GM12878 (cell line): ENCODE data around the gene SLC9A8. TPM values are rescaled to one million over a fixed set of nuclear protein-coding genes. Genes with fewer than 3 reads are reported as not detected.
"Not testable (repeated sequence)": the region's sequence is repeated elsewhere in the genome, so short reads cannot be mapped to it uniquely, and the experiment has no call there.

Experiments used
- ATAC-seq: fragments of 200-7000 bp; cut with Tn5 transposase; 3 replicates; pipeline ENCODE4 v1.9.1; 2020; ENCODE audit warnings: mild to moderate bottlenecking, moderate library complexity
- BruUV-seq: library from RNA; stranded (reverse); fragments of 400-500 nt; replicated peaks from 2 replicates; lab custom pipeline; 2021; lab: Mats Ljungman, UMichigan
- CTCF ChIA-PET: fragments of 300-600 bp; sonication (Branson Sonifier 250); formaldehyde crosslinking; extraction: SDS; loops from one replicate; lab custom pipeline; 2021; ENCODE audit warnings: inconsistent platforms; lab: Yijun Ruan, JAX
- POLR2A ChIA-PET: fragments of 350-600 bp; formaldehyde crosslinking; extraction: SDS; loops from one replicate; lab custom pipeline; 2021; ENCODE audit warnings: inconsistent platforms; lab: Charles Lee
- RAD21 ChIA-PET: fragments of 300-600 bp; sonication (Branson Sonifier 250); formaldehyde crosslinking; loops from one replicate; lab custom pipeline; 2023; ENCODE audit warnings: antibody characterized with exemption; ENCODE audit not compliant: unreplicated experiment; lab: Charles Lee
- SMC1A ChIA-PET: fragments of 300-600 bp; sonication (Branson Sonifier 250); formaldehyde crosslinking; loops from one replicate; lab custom pipeline; 2023; ENCODE audit not compliant: unreplicated experiment, uncharacterized antibody; lab: Charles Lee
- DNase-seq: peaks from one replicate; pipeline ENCODE4 v3.0.0-alpha.2; 2011; ENCODE audit warnings: low read depth, low spot score
- FAIRE-seq: peaks from 3 replicates; lab custom pipeline; 2011; peaks lifted over from hg19 to GRCh38; lab: Jason Lieb, UNC
- H2AFZ ChIP-seq: 2 replicates; pipeline ENCODE4 v1.6.0; 2011; ENCODE audit warnings: low read depth, low read length, control low read depth; ENCODE audit not compliant: control insufficient read depth
- H3K27ac ChIP-seq: 2 replicates; pipeline ENCODE4 v1.5.1; 2011; ENCODE audit warnings: control low read depth; ENCODE audit not compliant: control insufficient read depth, insufficient read depth
- H3K27me3 ChIP-seq, 2 experiments: replicated peaks in 1 of 2; 2 replicates each; pipeline versions ENCODE4 v1.6.0 to v1.6.1; 2011; ENCODE audit warnings: low read length in 1 of 2; ENCODE audit not compliant: control insufficient read depth in 2 of 2, insufficient read depth in 2 of 2
- H3K36me3 ChIP-seq, 2 experiments: 2 replicates each; pipeline ENCODE4 v1.5.1; 2011; ENCODE audit warnings: low read length in 1 of 2; ENCODE audit not compliant: control insufficient read depth in 2 of 2, insufficient read depth in 2 of 2
- H3K4me1 ChIP-seq: 2 replicates; pipeline ENCODE4 v1.6.1; 2011; ENCODE audit warnings: mild to moderate bottlenecking, low read length, moderate library complexity, mixed read lengths; ENCODE audit not compliant: control insufficient read depth, insufficient read depth
- H3K4me2 ChIP-seq: 2 replicates; pipeline ENCODE4 v1.6.0; 2011; ENCODE audit warnings: control low read depth; ENCODE audit not compliant: control insufficient read depth, insufficient read depth
- H3K4me3 ChIP-seq: fragments of 200-600 bp; sonication (generic); 2 replicates; pipeline ENCODE4 v1.5.1; 2016
- H3K79me2 ChIP-seq: 2 replicates; pipeline ENCODE4 v1.6.0; 2011; ENCODE audit warnings: low read length; ENCODE audit not compliant: control insufficient read depth, insufficient read depth
- H3K9ac ChIP-seq: 2 replicates; pipeline ENCODE4 v1.8.0; 2011; ENCODE audit warnings: low read length, control low read depth, mixed read lengths; ENCODE audit not compliant: control insufficient read depth, insufficient read depth
- H3K9me3 ChIP-seq: replicated peaks from 3 replicates; pipeline ENCODE4 v1.5.1; 2011; ENCODE audit warnings: mild to moderate bottlenecking, low read length; ENCODE audit not compliant: control insufficient read depth, insufficient read depth
- H4K20me1 ChIP-seq: 2 replicates; pipeline ENCODE4 v1.6.0; 2011; ENCODE audit not compliant: control insufficient read depth, insufficient read depth
- IKZF2 ChIP-seq, 2 experiments: fragments of 450-650 bp; IDR thresholded peaks; 2 replicates each; pipeline ENCODE4 v1.6.1; 2017; ENCODE audit warnings: mild to moderate bottlenecking in 2 of 2, moderate library complexity in 2 of 2
- MEF2B ChIP-seq: fragments of 450-650 bp; IDR thresholded peaks from 2 replicates; pipeline ENCODE4 v1.6.1; 2018; ENCODE audit warnings: mild to moderate bottlenecking, moderate library complexity; ENCODE audit not compliant: partially characterized antibody, poor library complexity, severe bottlenecking
- PRDM15 ChIP-seq: fragments of 450-650 bp; formaldehyde crosslinking; IDR thresholded peaks from 2 replicates; pipeline ENCODE4 v1.4.0; 2020; ENCODE audit warnings: mild to moderate bottlenecking, moderate library complexity
- RBBP5 ChIP-seq: fragments of 200-600 bp; sonication (generic); conservative IDR thresholded peaks from 2 replicates; pipeline ENCODE4 v1.6.1; 2016
- WGBS: methylation state at CpG from one replicate; pipeline ENCODE4 v1.1.6; 2016; ENCODE audit warnings: low lambda C conversion rate; ENCODE audit not compliant: insufficient replicate concordance, insufficient coverage; ENCODE audit errors: missing lambda C conversion rate; 5-methylcytosine and 5-hydroxymethylcytosine counted together
- in situ Hi-C: fragments of 300-500 bp; cut with MboI; formaldehyde crosslinking; loops from 9 replicates; pipeline ENCODE4 v1.14.3; 2018; ENCODE audit warnings: mixed read lengths
- intact Hi-C: fragments of 100-400 bp; cut with micrococcal nuclease; formaldehyde crosslinking; loops from one replicate; pipeline ENCODE4 v1.14.2; 2022; ENCODE audit not compliant: unreplicated experiment
- polyA plus RNA-seq, 11 experiments: library from polyadenylated mRNA; depleted of rRNA in 4 of 11; unstranded in 6 of 11; stranded (reverse) in 5 of 11; fragments of >200 nt; fragmentation: Nextera tagmentation in 4 of 11; fragmentation: Illumina TruSeq in 1 of 11; extraction: Ambion mirVana in 4 of 11; extraction: Trizol in 1 of 11; gene quantifications; 1 replicate in 1 of 11; 2 replicates in 10 of 11; pipeline versions ENCODE4 v1.2.1 to v1.2.3, GENCODE V29; 2011 to 2016; ENCODE audit warnings: inconsistent platforms in 2 of 11, missing spikeins in 2 of 11, low read depth in 1 of 11
- total RNA-seq, 4 experiments: library from RNA; depleted of rRNA in 3 of 4; stranded (reverse); fragments of >200 nt in 3 of 4; fragmentation: Illumina TruSeq in 1 of 4; extraction: Trizol in 1 of 4; gene quantifications; 2 replicates each; pipeline versions ENCODE4 v1.2.1 to v1.2.3, GENCODE V29; 2013 to 2021

The SLC9A8 gene
- total and polyA plus RNA-seq, 10 of the 15 experiments (the other 5 are each of a cell fraction or from before 2014, with no cell fraction given): 0.40 to 15.5 (median 6.5) TPM

GRCh38 chr20:49894073-49894470, 81.4 kb downstream of the SLC9A8 start (continued):
- TF ChIP-seq MEF2B (no peak), PRDM15 (CRISPR knock-in tag) (no peak), RBBP5 (no peak), IKZF2 (IDR thresholded peaks at IDR 0.05) (peak in 1 of 2 experiments; percentile 36; a peak in 2 of 4 replicates)

DNA sequence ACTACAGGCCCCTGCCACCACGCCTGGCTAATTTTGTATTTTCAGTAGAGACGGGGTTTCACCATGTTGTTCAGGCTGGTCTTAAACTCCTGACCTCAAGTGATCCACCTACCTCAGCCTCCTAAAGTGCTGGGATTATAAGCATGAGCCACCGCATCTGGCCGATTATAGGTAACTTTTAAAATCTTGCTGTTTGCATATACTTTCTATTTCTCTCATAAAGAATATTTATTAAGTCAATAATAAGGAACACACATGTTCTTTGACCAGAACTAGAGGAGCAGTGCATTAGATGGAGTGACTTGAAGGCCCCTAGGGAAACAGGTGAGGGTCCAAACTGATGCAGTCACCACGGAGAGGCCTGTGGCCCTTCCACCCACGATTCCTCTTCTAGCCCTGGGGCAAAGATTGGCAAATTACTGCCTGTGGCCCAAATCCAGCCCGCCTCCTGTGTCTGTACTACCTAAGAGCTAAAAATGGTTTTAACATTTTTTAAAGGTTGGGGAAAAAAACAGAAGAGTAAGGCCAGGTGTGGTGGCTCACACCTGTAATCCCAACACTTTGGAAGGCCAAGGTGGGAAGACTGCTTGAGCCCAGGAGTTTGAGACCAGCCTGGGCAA, 83.0 kb downstream of the SLC9A8 start:
- FAIRE-seq, H3K4me2 ChIP-seq, intact Hi-C loops, BruUV-seq, H4K20me1 ChIP-seq, RAD21 ChIA-PET, DNase-seq, H3K9ac ChIP-seq, H3K27ac ChIP-seq, H3K27me3 ChIP-seq, SMC1A ChIA-PET, in situ Hi-C loops, H3K4me3 ChIP-seq, POLR2A ChIA-PET, ATAC-seq, H3K36me3 ChIP-seq, H3K9me3 ChIP-seq, H2AFZ ChIP-seq, H3K79me2 ChIP-seq: not testable (repeated sequence)
- peaks cover 23% of the 10 kb centered on the region for H3K4me1 ChIP-seq
- WGBS: 70% methylated on average over 7 of the region's 7 CpGs
- CTCF ChIA-PET: interaction anchor here (1.8 kb wide), 1 partner anchor 49 kb away, joined by 5 read pairs; no protein-coding TSS in a partner anchor
